GM19452 (cell line): Measurements from ENCODE around the gene ADIG.
"Not testable (repeated sequence)": the region's sequence is repeated elsewhere in the genome, so short reads cannot be mapped to it uniquely, and the experiment has no call there.

Experiments
- ATAC-seq: cut with Tn5 transposase; IDR thresholded peaks from one replicate; pipeline ENCODE4 v1.9.1; 2021; ENCODE audit not compliant: unreplicated experiment

Gene ADIG

GRCh38 chr20:38569747-38570525, 11.1 kb upstream of the ADIG start:
- ATAC-seq = no peak

- ATAC-seq = no peak
These were observed 7.6 kb upstream of the ADIG start for GRCh38 chr20:38573413-38573812.

- ATAC-seq = no peak
These were observed 1.6 kb upstream of the ADIG start for GRCh38 chr20:38579219-38579910.

- ATAC-seq = no peak
These were observed 1.1 kb upstream of the ADIG start for GRCh38 chr20:38579921-38580320.

GRCh38 chr20:38581830-38582358, 897 bp downstream of the ADIG start:
- no peak for ATAC-seq

GRCh38 chr20:38583306-38583705, 2.3 kb downstream of the ADIG start:
- no peak for ATAC-seq

GRCh38 chr20:38584099-38584763, 3.2 kb downstream of the ADIG start:
- no peak for ATAC-seq

- ATAC-seq = no peak
These were observed 4.6 kb downstream of the ADIG start for GRCh38 chr20:38585404-38586180.

GRCh38 chr20:38586181-38586525, 5.2 kb downstream of the ADIG start:
- no peak for ATAC-seq

- ATAC-seq = no peak
These were observed 7.3 kb downstream of the ADIG start for GRCh38 chr20:38588303-38588702.

- no peak for ATAC-seq
These were observed 8.4 kb downstream of the ADIG start for GRCh38 chr20:38589351-38589750.

GRCh38 chr20:38589967-38590675, 9.1 kb downstream of the ADIG start:
- no peak for ATAC-seq

- ATAC-seq = no peak
These were observed 9.9 kb downstream of the ADIG start for GRCh38 chr20:38590676-38591473.

- no peak for ATAC-seq
These were observed 10.7 kb downstream of the ADIG start for GRCh38 chr20:38591474-38592410.

GRCh38 chr20:38592411-38592790, 11.4 kb downstream of the ADIG start:
- ATAC-seq = not testable (repeated sequence)

GRCh38 chr20:38594281-38594680, 13.3 kb downstream of the ADIG start:
- not testable (repeated sequence) for ATAC-seq

- ATAC-seq = not testable (repeated sequence)
These were observed 14.9 kb downstream of the ADIG start for GRCh38 chr20:38595886-38596285.

GRCh38 chr20:38599410-38599882, 18.4 kb downstream of the ADIG start:
- ATAC-seq = no peak
